Pancreas (tissue), 10 donors: ENCODE data around the gene AUTS2. TPM values are rescaled to one million over a fixed set of nuclear protein-coding genes. Genes with fewer than 3 reads are reported as not detected.

Experiments
- ATAC-seq, 4 donors: fragments of 200-7000 bp; cut with Tn5 transposase; one replicate each; pipeline versions ENCODE4 v1.8.0 to v1.9.1; 2020; ENCODE audit warnings: mild to moderate bottlenecking in 4 of 4, moderate library complexity in 4 of 4
- DNase-seq, 6 donors: peaks; one replicate each; pipeline ENCODE4 v3.0.0-alpha.2; 2020
- FAIRE-seq: peaks from 2 replicates; lab custom pipeline; 2012; peaks lifted over from hg19 to GRCh38; lab: Jason Lieb, UNC
- H3K27ac ChIP-seq, 4 donors: fragments of 200-600 bp; sonication (generic); 1 replicate in 3 of 4; 2 replicates in 1 of 4; pipeline versions ENCODE4 v1.5.0 to v1.8.0; 2020
- H3K27me3 ChIP-seq, 4 donors: fragments of 200-600 bp; one replicate each; pipeline ENCODE4 v1.8.0; 2021
- H3K36me3 ChIP-seq, 3 donors: fragments of 200-600 bp; sonication (generic) in 1 of 3; one replicate each; pipeline versions ENCODE4 v1.5.0 to v1.8.0; 2020 to 2021
- H3K4me1 ChIP-seq, 3 donors: fragments of 200-600 bp; one replicate each; pipeline ENCODE4 v1.8.0; 2021
- H3K4me3 ChIP-seq, 4 donors: fragments of 200-600 bp; sonication (generic) in 2 of 4; one replicate each; pipeline versions ENCODE4 v1.5.0 to v1.8.0; 2020 to 2021
- H3K9me3 ChIP-seq, 4 donors: fragments of 200-600 bp; one replicate each; pipeline ENCODE4 v1.8.0; 2021
- CTCF ChIP-seq, 4 donors: fragments of 200-600 bp; sonication (generic) in 3 of 4; IDR thresholded peaks; one replicate each; pipeline versions ENCODE4 v1.5.0 to v1.8.0; 2021; ENCODE audit warnings: antibody characterized with exemption in 4 of 4
- WGBS, 2 donors: extraction: QIAGEN DNeasy Blood & Tissue Kit; methylation state at CpG; one replicate each; pipeline ENCODE4 v1.1.7; 2013; 5-methylcytosine and 5-hydroxymethylcytosine counted together
- intact Hi-C, 3 donors: fragments of 100-400 bp; cut with DNase I; formaldehyde crosslinking; loops; one replicate each; pipeline versions ENCODE4 v1.11.1 to v1.14.2; 2022
- polyA plus RNA-seq, 2 donors: library from polyadenylated mRNA; stranded (reverse); fragments of 200-250 nt; gene quantifications; one replicate each; pipeline ENCODE4 v1.2.3, GENCODE V29; 2013
- total RNA-seq, 6 donors: library from RNA; stranded (reverse); fragmentation: NEBNext Ultra II Directional in 4 of 6; extraction: Animal tissue kit (Norgen Biotek cat#: 25700) in 4 of 6; gene quantifications; one replicate each; pipeline versions ENCODE4 v1.2.1 to v1.2.4, GENCODE V29; 2021 to 2023
- donor health status: healthy with polysubstance abuse.
- donor health status: DM: no; HTN: no; CAD: no; lungs with moderate emphysema.
- donor health status: DM: no; HTN: no; CAD: no.
- donor health status: control.
- donor health status: control.
- donor health status: Bipolar disorder and iron deficiency.
- donor health status: DM: yes; HTN: yes; CAD: no.
- donor health status: DM: no; HTN: no; CAD: no.
- donor health status: DM: no; HTN: no; CAD: no.
- donor health status: DM: yes; HTN: yes; CAD: no.

AUTS2 gene
- total and polyA plus RNA-seq, 8 donors, result 5.8 to 16.8 (median 9.9) TPM

GRCh38 chr7:69654849-69655707 is 56.8 kb downstream of the AUTS2 start:
- FAIRE-seq, result no peak
- 66 to 72% methylated on average over 6 of the region's 6 CpGs for WGBS, 2 donors
- H3K4me1 ChIP-seq, result peaks cover 0 to 11% (median 0%) of the 10 kb centered on the region in 3 donors

GRCh38 chr7:69656077-69656476 is 57.8 kb downstream of the AUTS2 start:
- TF ChIP-seq CTCF (IDR thresholded peaks at IDR 0.05), result no peak
- H3K27ac ChIP-seq, result no peak overlapping the region
- no peak overlapping the region for H3K4me3 ChIP-seq
- no peaks in the 10 kb centered on the region for H3K36me3 ChIP-seq
- DNase-seq, result no peak
- H3K9me3 ChIP-seq, result no peaks in the 10 kb centered on the region
- 92 to 95% methylated on average over 2 of the region's 2 CpGs for whole genome bisulfite sequencing, 2 donors
- intact Hi-C loops, result no loop called here
- no peaks in the 10 kb centered on the region for H3K27me3 ChIP-seq
- H3K4me1 ChIP-seq, result peaks cover 0 to 11% (median 0%) of the 10 kb centered on the region in 3 donors
- FAIRE-seq, result no peak
- ATAC-seq, result no peak

More at GRCh38 chr7:69654849-69655707, 56.8 kb downstream of the AUTS2 start:
- ATAC-seq, result peak in 1 of 4 donors; percentile 18
- Histone ChIP-seq H3K9me3 (no peaks in the 10 kb centered on the region), H3K27ac (peak overlapping the region in 1 of 4 donors; percentile 20), H3K27me3 (no peaks in the 10 kb centered on the region), H3K4me3 (no peak overlapping the region), H3K36me3 (no peaks in the 10 kb centered on the region)
- intact Hi-C loops, result no loop called here
- TF ChIP-seq CTCF (IDR thresholded peaks at IDR 0.05), result no peak
- no peak for DNase-seq

GRCh38 chr7:69656890-69657289 is 58.6 kb downstream of the AUTS2 start:
- TF ChIP-seq CTCF (IDR thresholded peaks at IDR 0.05), result no peak
- Histone ChIP-seq H3K4me3 (no peak overlapping the region), H3K9me3 (no peaks in the 10 kb centered on the region), H3K27ac (no peak overlapping the region), H3K36me3 (no peaks in the 10 kb centered on the region), H3K4me1 (peaks cover 0 to 11% (median 0%) of the 10 kb centered on the region in 3 donors), H3K27me3 (no peaks in the 10 kb centered on the region)
- FAIRE-seq (no peak), ATAC-seq (peak in 1 of 4 donors; percentile 22), DNase-seq (no peak)
- intact Hi-C loops, result no loop called here
- WGBS, 2 donors, result 37 to 41% methylated on average over 5 of the region's 5 CpGs

- Histone ChIP-seq H3K27me3 (no peaks in the 10 kb centered on the region), H3K36me3 (no peaks in the 10 kb centered on the region), H3K4me3 (no peak overlapping the region), H3K4me1 (peaks cover 0 to 11% (median 0%) of the 10 kb centered on the region in 3 donors), H3K27ac (no peak overlapping the region), H3K9me3 (no peaks in the 10 kb centered on the region)
- 76 to 77% methylated on average over 4 of the region's 4 CpGs for WGBS, 2 donors
- intact Hi-C loops, result no loop called here
- no peak for ATAC-seq
- no peak for TF ChIP-seq CTCF (IDR thresholded peaks at IDR 0.05)
- no peak for DNase-seq
- no peak for FAIRE-seq
These were observed 59.1 kb downstream of the AUTS2 start for GRCh38 chr7:69657331-69657730.

GRCh38 chr7:69657985-69658384 is 59.7 kb downstream of the AUTS2 start:
- no peak for DNase-seq
- no peak for FAIRE-seq
- intact Hi-C loops, result no loop called here
- no peak overlapping the region for H3K27ac ChIP-seq
- no peaks in the 10 kb centered on the region for H3K27me3 ChIP-seq
- no peaks in the 10 kb centered on the region for H3K9me3 ChIP-seq
- TF ChIP-seq CTCF (IDR thresholded peaks at IDR 0.05), result no peak
- 94 to 97% methylated on average over 3 of the region's 3 CpGs for WGBS, 2 donors
- no peak overlapping the region for H3K4me3 ChIP-seq
- H3K4me1 ChIP-seq, result peaks cover 0 to 11% (median 0%) of the 10 kb centered on the region in 3 donors
- no peak for ATAC-seq
- no peaks in the 10 kb centered on the region for H3K36me3 ChIP-seq
